ENCODE measurements around the gene IGFBPL1. TPM values are rescaled to one million over a fixed set of nuclear protein-coding genes. Genes with fewer than 3 reads are reported as not detected.

Gene IGFBPL1
- total RNA-seq, 1 experiment from 2014 or later: 2.1 TPM

DNA sequence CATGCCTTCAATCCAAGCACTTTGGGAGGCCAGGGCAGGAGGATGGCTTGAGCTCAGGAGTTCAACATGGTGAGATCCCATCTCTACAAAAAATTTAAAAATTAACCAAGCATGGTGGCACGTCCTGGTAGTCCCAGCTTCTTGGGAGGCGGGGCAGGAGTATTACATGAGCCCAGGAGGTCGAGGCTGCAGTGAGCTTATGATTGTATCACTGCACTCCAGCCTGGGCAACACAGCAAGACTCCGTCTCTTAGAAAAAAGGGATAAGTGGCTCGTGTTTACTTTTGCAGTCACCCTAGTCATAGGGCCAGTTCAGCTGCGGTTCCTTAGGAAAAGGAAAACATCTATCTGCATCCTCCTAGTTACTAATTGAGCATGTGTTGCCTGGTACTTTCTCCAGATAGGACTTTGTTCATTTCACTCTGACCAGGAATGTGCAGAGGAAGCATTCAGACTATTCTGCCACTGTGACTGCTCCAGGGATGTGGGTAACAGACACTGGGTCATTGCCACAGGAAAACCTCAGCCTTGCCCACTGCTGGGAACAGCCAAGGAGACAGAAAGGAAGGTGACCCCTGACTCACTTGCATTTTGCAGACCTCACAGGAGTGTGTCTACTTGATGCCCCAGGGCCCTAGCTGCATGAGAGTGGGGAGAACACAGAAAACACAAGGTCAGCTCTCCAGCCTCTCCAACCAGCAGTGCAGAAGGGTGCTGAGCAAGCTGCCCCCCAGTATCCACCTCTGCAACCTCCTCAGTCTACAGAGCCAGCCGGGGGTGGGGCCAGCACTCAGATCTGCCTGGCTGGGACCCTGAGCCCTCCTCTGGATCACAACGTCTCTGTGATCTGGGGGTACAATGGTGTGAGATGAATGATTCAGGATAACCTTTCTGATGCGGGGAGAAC is 65.6 kb downstream of the IGFBPL1 start:
- DNase-seq (ENCODE audit: extremely low read depth, low read depth): no peak

DNA sequence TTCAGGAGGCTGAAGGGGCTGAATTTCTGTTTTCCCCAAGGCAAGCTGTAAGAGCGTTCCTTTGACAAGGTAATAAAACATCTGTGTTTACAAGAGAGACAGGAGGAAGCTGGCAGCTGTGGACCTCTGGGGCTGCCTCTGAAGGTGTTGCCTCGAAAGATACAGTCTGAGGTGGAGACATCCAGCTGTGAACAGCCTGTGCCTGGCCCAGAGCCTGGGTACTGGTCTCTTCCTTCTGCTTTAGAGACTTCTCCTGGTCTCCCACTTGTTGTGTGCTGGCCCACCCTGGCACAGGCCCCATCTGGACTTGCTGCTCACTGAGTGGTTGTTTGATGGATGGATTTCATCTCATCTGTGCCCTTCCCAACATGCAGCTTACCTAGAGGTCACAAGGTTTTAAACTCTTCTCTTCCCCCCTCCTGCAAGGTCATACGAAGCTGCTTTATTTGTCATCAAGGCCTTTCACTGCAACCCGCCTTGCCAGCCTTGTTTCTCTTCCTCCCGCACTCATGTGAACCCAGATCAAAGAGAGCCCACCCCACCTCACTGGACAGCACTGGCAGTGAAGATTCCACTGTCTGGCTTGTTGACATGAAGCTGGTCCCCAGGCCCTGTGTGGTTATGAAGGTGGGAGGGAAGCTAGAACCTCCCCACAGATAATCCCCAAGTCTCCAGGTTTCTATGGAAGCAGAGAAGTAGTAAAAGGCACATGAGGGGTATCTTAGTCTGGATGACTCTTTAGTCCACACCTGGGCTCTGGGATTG is 66.7 kb downstream of the IGFBPL1 start:
- DNase-seq (ENCODE audit: extremely low read depth, low read depth): no peak

DNA sequence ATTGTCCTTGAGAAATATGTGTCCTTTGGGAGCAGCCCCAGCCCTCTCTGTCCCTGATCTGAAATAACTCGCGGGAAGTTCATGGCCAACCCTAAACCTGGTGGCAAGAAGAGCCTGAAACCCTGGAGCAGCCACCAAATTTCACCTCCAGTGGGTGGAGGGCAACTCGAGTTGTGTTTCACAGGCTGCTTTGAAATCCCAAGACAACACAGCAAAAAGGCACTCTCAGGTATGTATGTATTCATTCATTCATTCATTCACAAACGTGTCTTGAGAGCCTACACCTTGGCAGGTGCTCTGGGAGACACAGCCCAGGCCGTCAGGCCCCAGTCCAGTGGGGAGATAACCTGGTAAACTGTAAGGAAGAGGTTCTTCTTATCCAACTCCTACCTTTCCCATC is 67.4 kb downstream of the IGFBPL1 start:
- DNase-seq (ENCODE audit: extremely low read depth, low read depth): no peak

Other genes with a start within 250 kb of the IGFBPL1 start
- 21.3 and 22.6 TPM in 2 replicates for gene ALDH1B1, start 31.8 kb downstream of the IGFBPL1 start, total RNA-seq (2014; rRNA removed; shearing (Covaris generic))
- 1.7 and 3.9 TPM in 2 replicates for gene ANKRD18A, start 196.1 kb upstream of the IGFBPL1 start, total RNA-seq (2014; rRNA removed; shearing (Covaris generic))

Measured in NCI-H460 (cell line).